Astrocyte (in vitro differentiated cells and primary cell): Measurements from ENCODE around the gene CSGALNACT2. TPM values are rescaled to one million over a fixed set of nuclear protein-coding genes. Genes with fewer than 3 reads are reported as not detected.
"Not testable (repeated sequence)": the region's sequence is repeated elsewhere in the genome, so short reads cannot be mapped to it uniquely, and the experiment has no call there.

Source experiments
- DNase-seq: peaks from one replicate; pipeline ENCODE4 v3.0.0-alpha.2; 2010; ENCODE audit warnings: low read depth
- FAIRE-seq: peaks from 2 replicates; lab custom pipeline; 2011; peaks lifted over from hg19 to GRCh38; lab: Jason Lieb, UNC
- H2AFZ ChIP-seq: 2 replicates; pipeline ENCODE4 v1.6.0; 2012; ENCODE audit warnings: low read depth, low read length, inconsistent platforms
- H3K27ac ChIP-seq: 2 replicates; pipeline ENCODE4 v1.5.1; 2011; ENCODE audit warnings: low read depth, low read length, inconsistent platforms
- H3K27me3 ChIP-seq: 2 replicates; pipeline ENCODE4 v1.6.0; 2011; ENCODE audit warnings: low read length, inconsistent platforms; ENCODE audit not compliant: insufficient read depth
- H3K36me3 ChIP-seq: 2 replicates; pipeline ENCODE4 v1.5.1; 2011; ENCODE audit warnings: low read length, inconsistent platforms; ENCODE audit not compliant: insufficient read depth
- H3K4me1 ChIP-seq: 2 replicates; pipeline ENCODE4 v1.5.1; 2011; ENCODE audit warnings: low read length, inconsistent platforms; ENCODE audit not compliant: insufficient read depth
- H3K4me2 ChIP-seq: 2 replicates; pipeline ENCODE4 v1.6.0; 2012; ENCODE audit warnings: low read length, inconsistent platforms
- H3K4me3 ChIP-seq: 2 replicates; pipeline ENCODE4 v1.5.1; 2011; ENCODE audit warnings: low read depth, mild to moderate bottlenecking, low read length, inconsistent platforms; ENCODE audit not compliant: insufficient read depth
- H3K79me2 ChIP-seq: 2 replicates; pipeline ENCODE4 v1.6.0; 2012; ENCODE audit warnings: mild to moderate bottlenecking, low read length, inconsistent platforms; ENCODE audit not compliant: insufficient read depth
- H3K9ac ChIP-seq: 2 replicates; pipeline ENCODE4 v1.6.0; 2012; ENCODE audit warnings: mild to moderate bottlenecking, low read length, inconsistent platforms
- H3K9me3 ChIP-seq: 2 replicates; pipeline ENCODE4 v1.5.1; 2012; ENCODE audit warnings: low read depth, mild to moderate bottlenecking, low read length, inconsistent platforms; ENCODE audit not compliant: insufficient read depth
- H4K20me1 ChIP-seq: 2 replicates; pipeline ENCODE4 v1.6.0; 2012; ENCODE audit warnings: low read length, inconsistent platforms; ENCODE audit not compliant: insufficient read depth
- H3K27ac Mint-ChIP-seq: one replicate; pipeline ENCODE4 v1.8.0; 2021; ENCODE audit warnings: mild to moderate bottlenecking, mixed read lengths; ENCODE audit not compliant: unreplicated experiment
- H3K27me3 Mint-ChIP-seq: one replicate; pipeline ENCODE4 v1.8.0; 2021; ENCODE audit warnings: low read depth, mixed read lengths; ENCODE audit not compliant: unreplicated experiment
- H3K36me3 Mint-ChIP-seq: one replicate; pipeline ENCODE4 v1.8.0; 2021; ENCODE audit warnings: low read depth, mixed read lengths; ENCODE audit not compliant: unreplicated experiment
- H3K4me1 Mint-ChIP-seq: one replicate; pipeline ENCODE4 v1.8.0; 2021; ENCODE audit warnings: low read depth, mixed read lengths; ENCODE audit not compliant: unreplicated experiment
- H3K4me3 Mint-ChIP-seq: one replicate; pipeline ENCODE4 v1.8.0; 2021; ENCODE audit warnings: mild to moderate bottlenecking, moderate library complexity, mixed read lengths; ENCODE audit not compliant: unreplicated experiment
- H3K9me3 Mint-ChIP-seq: one replicate; pipeline ENCODE4 v1.8.0; 2021; ENCODE audit warnings: mild to moderate bottlenecking, mixed read lengths; ENCODE audit not compliant: unreplicated experiment
- CTCF ChIP-seq: IDR thresholded peaks from 2 replicates; pipeline ENCODE4 v1.5.1; 2011; ENCODE audit warnings: low read depth, mild to moderate bottlenecking, inconsistent platforms, low read length, moderate library complexity; ENCODE audit not compliant: insufficient read depth
- EZH2 ChIP-seq: IDR thresholded peaks from 2 replicates; pipeline ENCODE4 v1.6.1; 2012; ENCODE audit warnings: mild to moderate bottlenecking, low read length, inconsistent platforms; ENCODE audit not compliant: insufficient read depth
- total RNA-seq: library from RNA; stranded (reverse); gene quantifications from 2 replicates; pipeline ENCODE4 v1.2.1, GENCODE V29; 2021

Gene CSGALNACT2
- total RNA-seq, 1 donor from 2014 or later: 28.5 TPM

- Mint-ChIP-seq H3K27me3 (no peaks in the 10 kb centered on the region), H3K4me1 (peaks cover 19% of the 10 kb centered on the region), H3K4me3 (peak overlapping the region; percentile 92), H3K27ac (peak overlapping the region; percentile 93), H3K9me3 (no peaks in the 10 kb centered on the region), H3K36me3 (peaks cover 5% of the 10 kb centered on the region)
- Histone ChIP-seq H3K4me3 (peak overlapping the region; percentile 99), H3K36me3 (no peaks in the 10 kb centered on the region), H2AFZ (peak overlapping the region; percentile 49), H3K4me1 (peaks cover 5% of the 10 kb centered on the region), H3K4me2 (peak overlapping the region; percentile 94), H3K9ac (peak overlapping the region; percentile 93), H3K9me3 (no peaks in the 10 kb centered on the region), H3K79me2 (peaks cover 56% of the 10 kb centered on the region), H3K27me3 (peaks cover 3% of the 10 kb centered on the region), H3K27ac (peak overlapping the region; percentile 90), H4K20me1 (peaks cover 45% of the 10 kb centered on the region)
- DNase-seq (peak; percentile 34), FAIRE-seq (no peak)
- TF ChIP-seq CTCF (no peak), EZH2 (no peak)
These were observed 554 bp downstream of the CSGALNACT2 start for GRCh38 chr10:43138757-43139241.

- FAIRE-seq (no peak), DNase-seq (no peak)
- H3K36me3 Mint-ChIP-seq: peaks cover 2% of the 10 kb centered on the region
- H3K4me3 Mint-ChIP-seq: peak overlapping the region; percentile 24
- no peak overlapping the region for H3K4me3 ChIP-seq
- no peaks in the 10 kb centered on the region for H3K9me3 Mint-ChIP-seq
- no peaks in the 10 kb centered on the region for H3K36me3 ChIP-seq
- no peak overlapping the region for H3K4me2 ChIP-seq
- no peaks in the 10 kb centered on the region for H3K9me3 ChIP-seq
- peaks cover 5% of the 10 kb centered on the region for H3K4me1 ChIP-seq
- H3K4me1 Mint-ChIP-seq: peaks cover 14% of the 10 kb centered on the region
- H2AFZ ChIP-seq: no peak overlapping the region
- H4K20me1 ChIP-seq: peaks cover 70% of the 10 kb centered on the region
- H3K27ac ChIP-seq: no peak overlapping the region
- TF ChIP-seq EZH2: no peak
- no peak for TF ChIP-seq CTCF
- peaks cover 82% of the 10 kb centered on the region for H3K79me2 ChIP-seq
- no peaks in the 10 kb centered on the region for H3K27me3 Mint-ChIP-seq
- no peak overlapping the region for H3K9ac ChIP-seq
- H3K27me3 ChIP-seq: peaks cover 3% of the 10 kb centered on the region
- no peak overlapping the region for H3K27ac Mint-ChIP-seq
These were observed 3.2 kb downstream of the CSGALNACT2 start for GRCh38 chr10:43141421-43141820.

GRCh38 chr10:43145311-43145710, 7.1 kb downstream of the CSGALNACT2 start:
- Histone ChIP-seq H4K20me1 (peaks cover 85% of the 10 kb centered on the region), H3K9me3 (no peaks in the 10 kb centered on the region), H3K4me2 (no peak overlapping the region), H3K4me3 (no peak overlapping the region), H3K27me3 (peaks cover 3% of the 10 kb centered on the region), H3K27ac (no peak overlapping the region), H3K4me1 (peaks cover 5% of the 10 kb centered on the region), H2AFZ (no peak overlapping the region), H3K9ac (no peak overlapping the region), H3K79me2 (peaks cover 93% of the 10 kb centered on the region), H3K36me3 (no peaks in the 10 kb centered on the region)
- Mint-ChIP-seq H3K4me1 (peaks cover 8% of the 10 kb centered on the region), H3K27me3 (no peaks in the 10 kb centered on the region), H3K9me3 (no peaks in the 10 kb centered on the region), H3K4me3 (no peak overlapping the region), H3K36me3 (no peaks in the 10 kb centered on the region), H3K27ac (no peak overlapping the region)
- TF ChIP-seq EZH2: no peak
- no peak for TF ChIP-seq CTCF
- DNase-seq: no peak
- no peak for FAIRE-seq

- H3K27ac ChIP-seq, H3K4me1 Mint-ChIP-seq, H3K9me3 ChIP-seq, H3K36me3 Mint-ChIP-seq, FAIRE-seq, H3K27me3 ChIP-seq, H3K27ac Mint-ChIP-seq, H3K4me1 ChIP-seq, H3K36me3 ChIP-seq, H3K4me2 ChIP-seq, H3K4me3 Mint-ChIP-seq, DNase-seq, H2AFZ ChIP-seq, H3K27me3 Mint-ChIP-seq, H3K4me3 ChIP-seq, H3K9me3 Mint-ChIP-seq, H3K9ac ChIP-seq: not testable (repeated sequence)
- H3K79me2 ChIP-seq: peaks cover 95% of the 10 kb centered on the region
- peaks cover 88% of the 10 kb centered on the region for H4K20me1 ChIP-seq
These were observed 7.7 kb downstream of the CSGALNACT2 start for GRCh38 chr10:43145936-43146335.
